Mammary epithelial cell (primary cell): ENCODE results near the gene TMCC2.

Experiments used
- CTCF ChIP-seq, 2 donors: IDR thresholded peaks in 1 of 2; conservative IDR thresholded peaks in 1 of 2; 2 replicates each; pipeline ENCODE4 v1.5.1; 2011 to 2012; ENCODE audit warnings: inconsistent platforms in 2 of 2, low read length in 2 of 2, mild to moderate bottlenecking in 2 of 2, control low read depth in 1 of 2, low read depth in 1 of 2; ENCODE audit not compliant: insufficient read depth in 1 of 2; ENCODE audit errors: extremely low read depth in 1 of 2
- EZH2 ChIP-seq: IDR thresholded peaks from 2 replicates; pipeline ENCODE4 v1.6.1; 2012; ENCODE audit warnings: low read length, inconsistent platforms, borderline replicate concordance

GRCh38 chr1:205182930-205183329, 44.8 kb upstream of the TMCC2 start:
- TF ChIP-seq CTCF (conservative IDR thresholded peaks at IDR 0.05 in 1 of 2, IDR thresholded peaks at IDR 0.05 in 1 of 2; ENCODE audit: extremely low read depth in 1 of 2, insufficient read depth in 1 of 2, low read depth in 1 of 2, low read length in 2 of 2) (no peak), EZH2 (no peak)
